Measurements from ENCODE around the gene SERPINE1. TPM values are rescaled to one million over a fixed set of nuclear protein-coding genes. Genes with fewer than 3 reads are reported as not detected.
A peak's percentile ranks its signal among the peaks of the same experiment; 100 is the strongest.

The SERPINE1 gene
- total and polyA plus RNA-seq, 2 of the 13 experiments (the other 11 are each of a cell fraction or from before 2014, with no cell fraction given) = 21.2 to 1,576 TPM

GRCh38 chr7:101121991-101122932 is 4.6 kb upstream of the SERPINE1 start (continued):
- TF ChIP-seq ZNF3 (CRISPR knock-in tag; IDR thresholded peaks at IDR 0.05) (no peak), GZF1 (CRISPR knock-in tag; IDR thresholded peaks at IDR 0.05) (no peak), MIER2 (CRISPR knock-in tag; IDR thresholded peaks at IDR 0.05) (0 out of 2 replicates have a peak, but pooled peaks have one; percentile 25), KMT2A (CRISPR knock-in tag; IDR thresholded peaks at IDR 0.05) (no peak), PBX2 (CRISPR knock-in tag; IDR thresholded peaks at IDR 0.05) (no peak), HOXA9 (CRISPR knock-in tag; IDR thresholded peaks at IDR 0.05; ENCODE audit: borderline replicate concordance) (no peak), ARID5B (CRISPR knock-in tag; IDR thresholded peaks at IDR 0.05) (peak; percentile 73), ZNF616 (CRISPR knock-in tag; IDR thresholded peaks at IDR 0.05; ENCODE audit: low read depth) (no peak)
- TF ChIP-seq, protein P1, sequence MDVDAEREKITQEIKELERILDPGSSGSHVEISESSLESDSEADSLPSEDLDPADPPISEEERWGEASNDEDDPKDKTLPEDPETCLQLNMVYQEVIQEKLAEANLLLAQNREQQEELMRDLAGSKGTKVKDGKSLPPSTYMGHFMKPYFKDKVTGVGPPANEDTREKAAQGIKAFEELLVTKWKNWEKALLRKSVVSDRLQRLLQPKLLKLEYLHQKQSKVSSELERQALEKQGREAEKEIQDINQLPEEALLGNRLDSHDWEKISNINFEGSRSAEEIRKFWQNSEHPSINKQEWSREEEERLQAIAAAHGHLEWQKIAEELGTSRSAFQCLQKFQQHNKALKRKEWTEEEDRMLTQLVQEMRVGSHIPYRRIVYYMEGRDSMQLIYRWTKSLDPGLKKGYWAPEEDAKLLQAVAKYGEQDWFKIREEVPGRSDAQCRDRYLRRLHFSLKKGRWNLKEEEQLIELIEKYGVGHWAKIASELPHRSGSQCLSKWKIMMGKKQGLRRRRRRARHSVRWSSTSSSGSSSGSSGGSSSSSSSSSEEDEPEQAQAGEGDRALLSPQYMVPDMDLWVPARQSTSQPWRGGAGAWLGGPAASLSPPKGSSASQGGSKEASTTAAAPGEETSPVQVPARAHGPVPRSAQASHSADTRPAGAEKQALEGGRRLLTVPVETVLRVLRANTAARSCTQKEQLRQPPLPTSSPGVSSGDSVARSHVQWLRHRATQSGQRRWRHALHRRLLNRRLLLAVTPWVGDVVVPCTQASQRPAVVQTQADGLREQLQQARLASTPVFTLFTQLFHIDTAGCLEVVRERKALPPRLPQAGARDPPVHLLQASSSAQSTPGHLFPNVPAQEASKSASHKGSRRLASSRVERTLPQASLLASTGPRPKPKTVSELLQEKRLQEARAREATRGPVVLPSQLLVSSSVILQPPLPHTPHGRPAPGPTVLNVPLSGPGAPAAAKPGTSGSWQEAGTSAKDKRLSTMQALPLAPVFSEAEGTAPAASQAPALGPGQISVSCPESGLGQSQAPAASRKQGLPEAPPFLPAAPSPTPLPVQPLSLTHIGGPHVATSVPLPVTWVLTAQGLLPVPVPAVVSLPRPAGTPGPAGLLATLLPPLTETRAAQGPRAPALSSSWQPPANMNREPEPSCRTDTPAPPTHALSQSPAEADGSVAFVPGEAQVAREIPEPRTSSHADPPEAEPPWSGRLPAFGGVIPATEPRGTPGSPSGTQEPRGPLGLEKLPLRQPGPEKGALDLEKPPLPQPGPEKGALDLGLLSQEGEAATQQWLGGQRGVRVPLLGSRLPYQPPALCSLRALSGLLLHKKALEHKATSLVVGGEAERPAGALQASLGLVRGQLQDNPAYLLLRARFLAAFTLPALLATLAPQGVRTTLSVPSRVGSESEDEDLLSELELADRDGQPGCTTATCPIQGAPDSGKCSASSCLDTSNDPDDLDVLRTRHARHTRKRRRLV (CRISPR knock-in tag; IDR thresholded peaks at IDR 0.05) = peak; percentile 74; the same call in 1 of the 2 replicates
- TF ChIP-seq, protein P2, sequence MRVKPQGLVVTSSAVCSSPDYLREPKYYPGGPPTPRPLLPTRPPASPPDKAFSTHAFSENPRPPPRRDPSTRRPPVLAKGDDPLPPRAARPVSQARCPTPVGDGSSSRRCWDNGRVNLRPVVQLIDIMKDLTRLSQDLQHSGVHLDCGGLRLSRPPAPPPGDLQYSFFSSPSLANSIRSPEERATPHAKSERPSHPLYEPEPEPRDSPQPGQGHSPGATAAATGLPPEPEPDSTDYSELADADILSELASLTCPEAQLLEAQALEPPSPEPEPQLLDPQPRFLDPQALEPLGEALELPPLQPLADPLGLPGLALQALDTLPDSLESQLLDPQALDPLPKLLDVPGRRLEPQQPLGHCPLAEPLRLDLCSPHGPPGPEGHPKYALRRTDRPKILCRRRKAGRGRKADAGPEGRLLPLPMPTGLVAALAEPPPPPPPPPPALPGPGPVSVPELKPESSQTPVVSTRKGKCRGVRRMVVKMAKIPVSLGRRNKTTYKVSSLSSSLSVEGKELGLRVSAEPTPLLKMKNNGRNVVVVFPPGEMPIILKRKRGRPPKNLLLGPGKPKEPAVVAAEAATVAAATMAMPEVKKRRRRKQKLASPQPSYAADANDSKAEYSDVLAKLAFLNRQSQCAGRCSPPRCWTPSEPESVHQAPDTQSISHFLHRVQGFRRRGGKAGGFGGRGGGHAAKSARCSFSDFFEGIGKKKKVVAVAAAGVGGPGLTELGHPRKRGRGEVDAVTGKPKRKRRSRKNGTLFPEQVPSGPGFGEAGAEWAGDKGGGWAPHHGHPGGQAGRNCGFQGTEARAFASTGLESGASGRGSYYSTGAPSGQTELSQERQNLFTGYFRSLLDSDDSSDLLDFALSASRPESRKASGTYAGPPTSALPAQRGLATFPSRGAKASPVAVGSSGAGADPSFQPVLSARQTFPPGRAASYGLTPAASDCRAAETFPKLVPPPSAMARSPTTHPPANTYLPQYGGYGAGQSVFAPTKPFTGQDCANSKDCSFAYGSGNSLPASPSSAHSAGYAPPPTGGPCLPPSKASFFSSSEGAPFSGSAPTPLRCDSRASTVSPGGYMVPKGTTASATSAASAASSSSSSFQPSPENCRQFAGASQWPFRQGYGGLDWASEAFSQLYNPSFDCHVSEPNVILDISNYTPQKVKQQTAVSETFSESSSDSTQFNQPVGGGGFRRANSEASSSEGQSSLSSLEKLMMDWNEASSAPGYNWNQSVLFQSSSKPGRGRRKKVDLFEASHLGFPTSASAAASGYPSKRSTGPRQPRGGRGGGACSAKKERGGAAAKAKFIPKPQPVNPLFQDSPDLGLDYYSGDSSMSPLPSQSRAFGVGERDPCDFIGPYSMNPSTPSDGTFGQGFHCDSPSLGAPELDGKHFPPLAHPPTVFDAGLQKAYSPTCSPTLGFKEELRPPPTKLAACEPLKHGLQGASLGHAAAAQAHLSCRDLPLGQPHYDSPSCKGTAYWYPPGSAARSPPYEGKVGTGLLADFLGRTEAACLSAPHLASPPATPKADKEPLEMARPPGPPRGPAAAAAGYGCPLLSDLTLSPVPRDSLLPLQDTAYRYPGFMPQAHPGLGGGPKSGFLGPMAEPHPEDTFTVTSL (CRISPR knock-in tag; IDR thresholded peaks at IDR 0.05; ENCODE audit: borderline replicate concordance) = peak; percentile 34; the same call in 1 of the 2 replicates

All from HepG2 (cell line).